ENCODE measurements around the gene TNFSF13B.
A peak's percentile ranks its signal among the peaks of the same experiment; 100 is the strongest.

The TNFSF13B gene

DNA sequence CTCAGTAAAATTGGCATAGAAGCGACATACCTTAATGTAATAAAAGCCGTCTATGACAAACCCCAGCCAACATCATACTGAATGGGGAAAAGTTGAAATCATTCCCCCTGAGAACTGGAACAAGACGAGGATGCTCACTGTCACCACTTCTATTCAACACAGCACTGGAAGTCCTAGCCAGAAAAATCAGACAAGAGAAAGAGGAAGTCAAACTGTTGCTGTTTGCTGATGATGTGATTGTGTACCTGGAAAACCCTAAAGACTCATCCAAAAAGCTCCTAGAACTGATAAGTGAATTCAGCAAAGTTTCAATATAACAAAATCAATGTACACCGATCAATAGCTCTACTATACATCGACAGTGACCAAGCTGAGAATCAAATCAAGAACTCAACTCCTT lies 63.3 kb downstream of the TNFSF13B start:
- H3K27ac ChIP-seq = no peak overlapping the region
- no peak overlapping the region for H3K4me3 ChIP-seq

DNA sequence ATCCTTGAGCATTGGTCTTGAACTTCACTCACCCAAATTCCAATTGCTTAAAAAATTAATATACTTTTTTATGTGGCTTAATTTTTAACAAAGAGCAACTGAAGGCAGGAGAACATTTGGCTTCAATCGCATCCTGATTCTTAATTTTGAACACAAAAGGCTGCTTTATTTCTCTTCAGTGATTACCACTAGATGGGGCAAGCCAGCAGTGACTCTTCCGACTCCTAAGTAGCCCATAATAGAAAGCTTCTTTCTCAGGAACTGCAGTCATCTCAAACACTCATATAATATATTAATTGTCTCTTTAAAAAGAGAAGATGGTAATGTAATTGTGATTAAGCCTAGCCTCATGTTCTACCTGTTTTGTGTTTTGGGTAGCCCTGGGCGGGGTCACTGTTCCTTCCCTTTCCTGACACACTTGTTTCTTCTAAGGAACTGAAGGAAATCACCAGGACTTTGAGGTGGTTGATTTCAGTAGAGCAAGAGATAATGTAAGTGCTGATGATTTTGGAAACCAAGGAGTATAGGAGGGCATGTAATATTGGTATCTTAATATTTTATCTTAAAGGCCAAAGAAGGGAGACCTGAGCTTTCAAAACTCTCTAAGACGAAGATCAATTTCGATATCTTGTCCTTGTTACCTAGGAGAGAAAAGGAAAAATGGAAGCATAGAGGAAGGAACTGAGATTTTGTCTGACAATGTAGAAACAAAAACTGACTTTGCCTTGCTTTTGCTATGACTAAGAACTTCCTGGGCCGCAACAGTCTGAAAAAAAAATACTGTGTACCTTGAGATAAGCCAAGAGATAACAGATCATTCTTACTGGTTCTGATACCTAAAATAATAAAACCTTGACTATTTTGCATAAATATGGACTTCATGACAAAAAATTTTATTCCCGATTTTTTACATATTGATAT lies 73.1 kb downstream of the TNFSF13B start:
- H3K27ac ChIP-seq = peak overlapping the region in 3 of 21 experiments; percentile 9 to 52 (median 36)
- H3K4me3 ChIP-seq = no peak overlapping the region

- Histone ChIP-seq H3K4me3 (no peak overlapping the region), H3K27ac (no peak overlapping the region)
Measured at GRCh38 chr13:108345016-108345415, 75.5 kb downstream of the TNFSF13B start.

- Histone ChIP-seq H3K4me3 (no peak overlapping the region), H3K27ac (no peak overlapping the region)
Measured at GRCh38 chr13:108346376-108346775, 76.9 kb downstream of the TNFSF13B start.

GRCh38 chr13:108349269-108349668 lies 79.8 kb downstream of the TNFSF13B start:
- Histone ChIP-seq H3K27ac (no peak overlapping the region), H3K4me3 (no peak overlapping the region)

- Histone ChIP-seq H3K4me3 (no peak overlapping the region), H3K27ac (no peak overlapping the region)
Measured at GRCh38 chr13:108350579-108350978, 81.1 kb downstream of the TNFSF13B start.

GRCh38 chr13:108352599-108352998 lies 83.1 kb downstream of the TNFSF13B start:
- no peak overlapping the region for H3K4me3 ChIP-seq
- H3K27ac ChIP-seq = no peak overlapping the region

DNA sequence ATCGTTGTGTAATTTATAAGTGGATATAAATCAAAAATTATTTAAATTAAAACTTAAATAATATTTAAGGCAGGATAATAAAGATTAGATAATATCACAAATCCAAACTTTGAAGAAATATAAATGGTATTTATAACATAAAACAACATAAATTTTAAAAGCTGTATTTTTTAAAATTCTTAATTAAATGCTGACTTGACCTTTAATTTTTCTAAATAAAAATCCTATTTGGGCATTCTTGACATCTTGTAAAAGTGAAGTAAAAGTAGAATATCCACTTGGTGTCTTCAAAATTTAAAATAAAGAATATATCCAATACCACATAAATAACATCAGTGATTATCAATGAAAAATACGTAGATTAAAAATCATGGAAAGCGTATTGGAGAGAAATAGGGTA lies 87.7 kb downstream of the TNFSF13B start:
- Histone ChIP-seq H3K4me3 (no peak overlapping the region), H3K27ac (no peak overlapping the region)
